Osteoblast (primary cell): ENCODE data around the gene TIMP3. TPM values are rescaled to one million over a fixed set of nuclear protein-coding genes. Genes with fewer than 3 reads are reported as not detected.

Experiments
- DNase-seq: peaks from one replicate; pipeline ENCODE4 v3.0.0; 2011; ENCODE audit warnings: low spot score, mixed read lengths; ENCODE audit not compliant: insufficient read length; ENCODE audit errors: missing footprints
- H2AFZ ChIP-seq: 2 replicates; pipeline ENCODE4 v1.6.0; 2011; ENCODE audit warnings: mild to moderate bottlenecking, low read length
- H3K27ac ChIP-seq: 2 replicates; pipeline ENCODE4 v1.5.1; 2011; ENCODE audit warnings: mild to moderate bottlenecking, low read depth, low read length, moderate library complexity
- H3K27me3 ChIP-seq: 2 replicates; pipeline ENCODE4 v1.6.0; 2012; ENCODE audit warnings: mild to moderate bottlenecking, control low read depth, inconsistent platforms, low read length, moderate library complexity; ENCODE audit not compliant: insufficient read depth
- H3K36me3 ChIP-seq: 2 replicates; pipeline ENCODE4 v1.5.1; 2011; ENCODE audit warnings: mild to moderate bottlenecking, low read length, control low read depth, moderate library complexity; ENCODE audit not compliant: insufficient read depth
- H3K4me1 ChIP-seq: 2 replicates; pipeline ENCODE4 v1.5.1; 2011; ENCODE audit warnings: mild to moderate bottlenecking, low read length, control low read depth, moderate library complexity; ENCODE audit not compliant: insufficient read depth
- H3K4me2 ChIP-seq: 2 replicates; pipeline ENCODE4 v1.6.0; 2011; ENCODE audit warnings: mild to moderate bottlenecking, low read length; ENCODE audit not compliant: insufficient read depth
- H3K4me3 ChIP-seq: fragments of 200-600 bp; sonication (generic); 3 replicates; pipeline ENCODE4 v1.5.1; 2012; ENCODE audit warnings: mild to moderate bottlenecking, low read length, inconsistent platforms; ENCODE audit not compliant: insufficient read depth
- H3K79me2 ChIP-seq: 2 replicates; pipeline ENCODE4 v1.6.0; 2012; ENCODE audit warnings: mild to moderate bottlenecking, low read length, control low read depth, inconsistent platforms; ENCODE audit not compliant: insufficient read depth
- H3K9me3 ChIP-seq: 2 replicates; pipeline ENCODE4 v1.5.1; 2011; ENCODE audit warnings: low read depth, low read length, control low read depth
- H4K20me1 ChIP-seq: 2 replicates; pipeline ENCODE4 v1.6.0; 2012; ENCODE audit warnings: mild to moderate bottlenecking, low read length, control low read depth; ENCODE audit not compliant: insufficient read depth
- CTCF ChIP-seq: IDR thresholded peaks from 2 replicates; pipeline ENCODE4 v1.5.1; 2011; ENCODE audit warnings: mild to moderate bottlenecking, low read depth, low read length, moderate library complexity; ENCODE audit errors: extremely low read depth
- total RNA-seq: library from RNA; depleted of rRNA; stranded (reverse); fragments of >200 nt; gene quantifications from 2 replicates; pipeline ENCODE4 v1.2.3, GENCODE V29; 2012

TIMP3 gene
- total RNA-seq, 1 donor = 1,293 TPM

DNA sequence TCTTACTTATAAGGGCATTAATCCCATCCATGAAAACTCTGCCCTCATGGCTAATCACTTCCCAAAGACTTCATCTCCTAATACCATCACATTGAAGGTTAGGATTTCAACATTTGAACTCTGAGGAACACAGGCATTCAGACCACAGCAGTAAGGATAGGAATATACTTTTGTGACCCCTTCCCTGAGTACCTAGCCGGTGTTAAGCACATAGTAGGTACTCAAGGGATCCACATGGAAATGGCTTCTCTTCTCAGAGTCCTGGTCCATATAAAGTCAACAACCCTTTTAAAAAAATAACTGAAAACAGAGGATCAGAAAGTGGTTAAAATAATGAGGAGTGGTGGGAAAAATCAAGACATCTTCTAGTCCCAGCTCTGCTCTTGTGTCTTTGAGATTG lies 78.0 kb downstream of the TIMP3 start:
- H3K27ac ChIP-seq = no peak overlapping the region
- no peak overlapping the region for H3K4me2 ChIP-seq
- TF ChIP-seq CTCF = no peak
- H2AFZ ChIP-seq = no peak overlapping the region
- H3K4me3 ChIP-seq = no peak overlapping the region
- no peaks in the 10 kb centered on the region for H3K9me3 ChIP-seq
- H3K79me2 ChIP-seq = no peaks in the 10 kb centered on the region
- H4K20me1 ChIP-seq = no peaks in the 10 kb centered on the region
- no peaks in the 10 kb centered on the region for H3K4me1 ChIP-seq
- no peak for DNase-seq
- peaks cover 14% of the 10 kb centered on the region for H3K27me3 ChIP-seq
- H3K36me3 ChIP-seq = no peaks in the 10 kb centered on the region

GRCh38 chr22:32880061-32880460 lies 78.6 kb downstream of the TIMP3 start:
- Histone ChIP-seq H2AFZ (no peak overlapping the region), H3K27ac (no peak overlapping the region), H3K79me2 (no peaks in the 10 kb centered on the region), H3K27me3 (peaks cover 14% of the 10 kb centered on the region), H4K20me1 (no peaks in the 10 kb centered on the region), H3K4me2 (no peak overlapping the region), H3K4me3 (no peak overlapping the region), H3K36me3 (no peaks in the 10 kb centered on the region), H3K9me3 (no peaks in the 10 kb centered on the region), H3K4me1 (no peaks in the 10 kb centered on the region)
- no peak for TF ChIP-seq CTCF
- DNase-seq = no peak

DNA sequence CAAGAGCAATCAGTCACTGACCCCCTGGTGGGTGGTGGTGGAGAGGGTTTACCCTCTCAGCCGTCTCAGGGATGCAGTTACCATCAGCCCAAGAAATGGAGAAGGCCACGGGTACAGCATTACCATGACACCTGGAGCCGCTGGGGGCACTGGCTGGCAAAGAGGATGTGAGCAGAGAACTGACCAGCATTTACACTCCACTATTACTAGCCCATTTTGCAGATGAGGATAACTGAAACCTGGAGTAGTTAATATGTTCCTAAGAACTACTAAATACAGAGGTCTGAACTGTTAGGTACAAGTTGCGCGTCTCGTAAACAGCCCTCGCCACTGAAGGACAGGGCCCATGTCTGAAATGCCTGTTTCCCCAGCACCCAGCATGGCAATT lies 79.0 kb downstream of the TIMP3 start:
- Histone ChIP-seq H3K4me1 (no peaks in the 10 kb centered on the region), H2AFZ (no peak overlapping the region), H3K27me3 (peaks cover 10% of the 10 kb centered on the region), H3K79me2 (no peaks in the 10 kb centered on the region), H3K4me3 (no peak overlapping the region), H3K36me3 (no peaks in the 10 kb centered on the region), H3K9me3 (no peaks in the 10 kb centered on the region), H3K4me2 (no peak overlapping the region), H4K20me1 (no peaks in the 10 kb centered on the region), H3K27ac (no peak overlapping the region)
- no peak for DNase-seq
- TF ChIP-seq CTCF = no peak

- H3K4me1 ChIP-seq = no peaks in the 10 kb centered on the region
- no peak overlapping the region for H2AFZ ChIP-seq
- H3K4me3 ChIP-seq = no peak overlapping the region
- H3K4me2 ChIP-seq = no peak overlapping the region
- peaks cover 10% of the 10 kb centered on the region for H3K27me3 ChIP-seq
- H3K79me2 ChIP-seq = no peaks in the 10 kb centered on the region
- TF ChIP-seq CTCF = no peak
- H4K20me1 ChIP-seq = no peaks in the 10 kb centered on the region
- H3K9me3 ChIP-seq = no peaks in the 10 kb centered on the region
- DNase-seq = no peak
- H3K27ac ChIP-seq = no peak overlapping the region
- H3K36me3 ChIP-seq = no peaks in the 10 kb centered on the region
Observed at GRCh38 chr22:32880893-32881596, 79.5 kb downstream of the TIMP3 start.
